Activated CD4-positive, alpha-beta T cell treated with anti-CD3 and anti-CD28 coated beads, Interleukin-2, amount 50 U/mL, for 48 hours (primary cell): ENCODE results near the gene EME2.
A peak's percentile ranks its signal among the peaks of the same experiment; 100 is the strongest.
"Not testable (repeated sequence)": the region's sequence is repeated elsewhere in the genome, so short reads cannot be mapped to it uniquely, and the experiment has no call there.

Experiments used
- DNase-seq, 2 experiments: peaks; one replicate each; pipeline ENCODE4 v3.0.0-alpha.2; 2020

EME2 gene

GRCh38 chr16:1792836-1793577 is 20.4 kb downstream of the EME2 start:
- DNase-seq, result no peak

GRCh38 chr16:1793578-1794220 is 21.1 kb downstream of the EME2 start, which contains the start of gene IGFALS:
Gene IGFALS (minus strand): TSS chr16:1793705. CDS start chr16:1793652, 53 bp downstream.
- no peak for DNase-seq

GRCh38 chr16:1794221-1794871 is 21.7 kb downstream of the EME2 start:
- no peak for DNase-seq

GRCh38 chr16:1794908-1795666 is 22.5 kb downstream of the EME2 start:
- no peak for DNase-seq

- DNase-seq, result not testable (repeated sequence)
These were observed 26.7 kb downstream of the EME2 start for GRCh38 chr16:1799263-1799662.

GRCh38 chr16:1800701-1801100 is 28.1 kb downstream of the EME2 start:
- DNase-seq, result no peak

- no peak for DNase-seq
These were observed 35.0 kb downstream of the EME2 start for GRCh38 chr16:1807626-1808025.

GRCh38 chr16:1808691-1809090 is 36.1 kb downstream of the EME2 start:
- no peak for DNase-seq

- no peak for DNase-seq
These were observed 36.7 kb downstream of the EME2 start for GRCh38 chr16:1809281-1809801.

GRCh38 chr16:1810106-1810505 is 37.5 kb downstream of the EME2 start:
- no peak for DNase-seq

GRCh38 chr16:1810536-1810935 is 37.9 kb downstream of the EME2 start:
- no peak for DNase-seq

GRCh38 chr16:1812732-1813163 is 40.1 kb downstream of the EME2 start:
- peak; percentile 67 to 74 for DNase-seq

- no peak for DNase-seq
These were observed 42.9 kb downstream of the EME2 start for GRCh38 chr16:1815461-1815860.

GRCh38 chr16:1816396-1817275 is 44.0 kb downstream of the EME2 start:
- no peak for DNase-seq

- no peak for DNase-seq
These were observed 44.6 kb downstream of the EME2 start for GRCh38 chr16:1817276-1817589.

- DNase-seq, result no peak
These were observed 45.1 kb downstream of the EME2 start for GRCh38 chr16:1817716-1818115.

- no peak for DNase-seq
These were observed 45.7 kb downstream of the EME2 start for GRCh38 chr16:1818204-1818872.

GRCh38 chr16:1818873-1819525 is 46.4 kb downstream of the EME2 start:
- DNase-seq, result no peak

- no peak for DNase-seq
These were observed 47.0 kb downstream of the EME2 start for GRCh38 chr16:1819611-1820010.

GRCh38 chr16:1820096-1820945 is 47.7 kb downstream of the EME2 start:
- DNase-seq, result no peak
